H9 (cell line): ENCODE data around the gene PDE4B. TPM values are rescaled to one million over a fixed set of nuclear protein-coding genes. Genes with fewer than 3 reads are reported as not detected.

Experiments used
- DNase-seq: peaks from one replicate; pipeline ENCODE4 v3.0.0-alpha.2; 2017
- H2AFZ ChIP-seq: one replicate; pipeline ENCODE4 v1.6.1; 2013; ENCODE audit warnings: mild to moderate bottlenecking, low read length, control low read depth, moderate library complexity
- H2AK5ac ChIP-seq: 2 replicates; pipeline ENCODE4 v1.6.1; 2013; ENCODE audit warnings: low read length, control low read depth, mixed read lengths; ENCODE audit not compliant: insufficient read length
- H2BK120ac ChIP-seq: one replicate; pipeline ENCODE4 v1.6.1; 2013; ENCODE audit warnings: low read depth, mild to moderate bottlenecking, low read length, control low read depth, inconsistent platforms; ENCODE audit not compliant: poor library complexity, severe bottlenecking
- H2BK12ac ChIP-seq: 2 replicates; pipeline ENCODE4 v1.6.1; 2013; ENCODE audit warnings: low read length, control low read depth, mixed read lengths, low read depth; ENCODE audit not compliant: insufficient read length
- H2BK15ac ChIP-seq: 2 replicates; pipeline ENCODE4 v1.6.1; 2013; ENCODE audit warnings: low read depth, low read length, control low read depth
- H2BK20ac ChIP-seq: one replicate; pipeline ENCODE4 v1.6.1; 2013; ENCODE audit warnings: low read depth, mild to moderate bottlenecking, low read length, control low read depth, inconsistent platforms; ENCODE audit not compliant: poor library complexity, severe bottlenecking
- H2BK5ac ChIP-seq: 2 replicates; pipeline ENCODE4 v1.6.1; 2013; ENCODE audit warnings: low read length, control low read depth, mixed read lengths; ENCODE audit not compliant: insufficient read length
- H3K14ac ChIP-seq: 2 replicates; pipeline ENCODE4 v1.6.1; 2013; ENCODE audit warnings: low read length, control low read depth; ENCODE audit not compliant: insufficient read depth
- H3K18ac ChIP-seq: 2 replicates; pipeline ENCODE4 v1.6.1; 2013; ENCODE audit warnings: low read depth, mild to moderate bottlenecking, mixed read lengths, low read length, control low read depth; ENCODE audit not compliant: insufficient read length
- H3K23ac ChIP-seq: 2 replicates; pipeline ENCODE4 v1.6.1; 2013; ENCODE audit warnings: low read length, control low read depth, mixed read lengths, low read depth; ENCODE audit not compliant: insufficient read length
- H3K23me2 ChIP-seq: 2 replicates; pipeline ENCODE4 v1.6.1; 2013; ENCODE audit warnings: low read depth, mild to moderate bottlenecking, mixed read lengths, low read length, control low read depth; ENCODE audit not compliant: insufficient read length, poor library complexity, severe bottlenecking
- H3K27ac ChIP-seq: 2 replicates; pipeline ENCODE4 v1.5.1; 2013; ENCODE audit warnings: low read length, control low read depth, mixed read lengths, low read depth; ENCODE audit not compliant: insufficient read length
- H3K27me3 ChIP-seq: 2 replicates; pipeline ENCODE4 v1.6.1; 2013; ENCODE audit warnings: low read length, control low read depth, inconsistent platforms; ENCODE audit not compliant: insufficient read depth
- H3K4ac ChIP-seq: 2 replicates; pipeline ENCODE4 v1.6.1; 2013; ENCODE audit warnings: low read depth, mild to moderate bottlenecking, control low read depth, inconsistent platforms, low read length, moderate library complexity
- H3K4me1 ChIP-seq: 2 replicates; pipeline ENCODE4 v1.6.1; 2013; ENCODE audit warnings: low read length, control low read depth, inconsistent platforms; ENCODE audit not compliant: insufficient read depth
- H3K4me2 ChIP-seq: 2 replicates; pipeline ENCODE4 v1.6.1; 2013; ENCODE audit warnings: low read length, control low read depth, mixed read lengths; ENCODE audit not compliant: insufficient read length, insufficient read depth
- H3K56ac ChIP-seq: 2 replicates; pipeline ENCODE4 v1.6.1; 2013; ENCODE audit warnings: low read depth, mild to moderate bottlenecking, mixed read lengths, low read length, control low read depth; ENCODE audit not compliant: insufficient read length
- H3K79me1 ChIP-seq: 2 replicates; pipeline ENCODE4 v1.6.1; 2013; ENCODE audit warnings: low read depth, mild to moderate bottlenecking, moderate library complexity, low read length, control low read depth, inconsistent platforms; ENCODE audit not compliant: insufficient read depth, poor library complexity, severe bottlenecking
- H3K79me2 ChIP-seq: 2 replicates; pipeline ENCODE4 v1.6.1; 2013; ENCODE audit warnings: low read length, control low read depth, inconsistent platforms; ENCODE audit not compliant: insufficient read depth
- H3K9ac ChIP-seq: 2 replicates; pipeline ENCODE4 v1.6.1; 2013; ENCODE audit warnings: low read length, control low read depth, mixed read lengths; ENCODE audit not compliant: insufficient read length; ENCODE audit errors: extremely low read depth
- H3K9me3 ChIP-seq: one replicate; pipeline ENCODE4 v1.6.1; 2013; ENCODE audit warnings: low read depth, low read length, inconsistent platforms; ENCODE audit not compliant: control insufficient read depth
- H3T11ph ChIP-seq: one replicate; pipeline ENCODE4 v1.6.1; 2013; ENCODE audit warnings: mild to moderate bottlenecking, low read length, control low read depth, inconsistent platforms
- H4K20me1 ChIP-seq: one replicate; pipeline ENCODE4 v1.6.1; 2013; ENCODE audit not compliant: control insufficient read depth, insufficient read length, insufficient read depth
- H4K5ac ChIP-seq: 2 replicates; pipeline ENCODE4 v1.6.1; 2013; ENCODE audit warnings: low read depth, mild to moderate bottlenecking, mixed read lengths, low read length, control low read depth; ENCODE audit not compliant: insufficient read length
- H4K8ac ChIP-seq: replicated peaks from 2 replicates; pipeline ENCODE4 v1.6.1; 2013; ENCODE audit warnings: low read length, control low read depth, mixed read lengths, low read depth; ENCODE audit not compliant: insufficient read length
- H4K91ac ChIP-seq: 2 replicates; pipeline ENCODE4 v1.6.1; 2013; ENCODE audit warnings: low read depth, mild to moderate bottlenecking, moderate library complexity, mixed read lengths, low read length, control low read depth; ENCODE audit not compliant: insufficient read length
- H3K27ac Mint-ChIP-seq, 3 experiments: 2 replicates in 2 of 3; 3 replicates in 1 of 3; pipeline ENCODE4 v1.8.0; 2020 to 2021; ENCODE audit warnings: mixed read lengths in 3 of 3, mild to moderate bottlenecking in 1 of 3, moderate library complexity in 1 of 3
- H3K27me3 Mint-ChIP-seq: 2 replicates; pipeline ENCODE4 v1.8.0; 2021; ENCODE audit warnings: low read depth, mild to moderate bottlenecking, moderate library complexity, mixed read lengths
- H3K36me3 Mint-ChIP-seq, 3 experiments: 2 replicates in 2 of 3; 3 replicates in 1 of 3; pipeline ENCODE4 v1.8.0; 2020 to 2021; ENCODE audit warnings: low read depth in 3 of 3, mixed read lengths in 3 of 3; ENCODE audit not compliant: insufficient read depth in 1 of 3
- H3K4me1 Mint-ChIP-seq, 2 experiments: 2 replicates each; pipeline ENCODE4 v1.8.0; 2020; ENCODE audit warnings: mixed read lengths in 2 of 2
- H3K4me3 Mint-ChIP-seq, 2 experiments: 2 replicates in 1 of 2; 3 replicates in 1 of 2; pipeline ENCODE4 v1.8.0; 2020 to 2021; ENCODE audit warnings: mild to moderate bottlenecking in 2 of 2, mixed read lengths in 2 of 2, moderate library complexity in 1 of 2
- H3K9me3 Mint-ChIP-seq, 2 experiments: 2 replicates in 1 of 2; 3 replicates in 1 of 2; pipeline ENCODE4 v1.8.0; 2020; ENCODE audit warnings: mild to moderate bottlenecking in 2 of 2, mixed read lengths in 2 of 2, moderate library complexity in 1 of 2
- CTCF ChIP-seq: fragments of 200-600 bp; sonication (generic); conservative IDR thresholded peaks from 3 replicates; pipeline ENCODE4 v1.8.0; 2021; ENCODE audit warnings: antibody characterized with exemption, mild to moderate bottlenecking
- WGBS: extraction: QIAGEN DNeasy Blood & Tissue Kit; methylation state at CpG from one replicate; pipeline ENCODE4 v1.1.7; 2013; ENCODE audit warnings: missing lambda C conversion rate, low lambda C conversion rate, mixed read lengths; ENCODE audit not compliant: insufficient read length; ENCODE audit errors: extremely low coverage; 5-methylcytosine and 5-hydroxymethylcytosine counted together
- total RNA-seq: library from RNA; stranded (reverse); gene quantifications from 2 replicates; pipeline ENCODE4 v1.2.1, GENCODE V29; 2021

The PDE4B gene
- total RNA-seq, 1 experiment from 2014 or later = 19.8 TPM

- Histone ChIP-seq H3K18ac (no peak overlapping the region), H3K23me2 (peaks cover 3% of the 10 kb centered on the region), H4K8ac (no peak overlapping the region), H3K4ac (no peak overlapping the region), H2BK20ac (no peak overlapping the region), H3K4me1 (no peaks in the 10 kb centered on the region; the same call in 1 of the 2 replicates), H3K56ac (no peak overlapping the region), H2BK15ac (no peak overlapping the region), H3T11ph (no peak overlapping the region), H3K9ac (peak overlapping the region; percentile 3), H3K27ac (no peak overlapping the region), H2AFZ (no peak overlapping the region), H3K79me1 (no peaks in the 10 kb centered on the region), H3K79me2 (no peaks in the 10 kb centered on the region), H3K9me3 (no peaks in the 10 kb centered on the region), H2BK5ac (no peak overlapping the region), H3K27me3 (no peaks in the 10 kb centered on the region), H2AK5ac (no peak overlapping the region), H3K14ac (no peak overlapping the region), H4K5ac (no peak overlapping the region), H4K91ac (no peak overlapping the region), H2BK12ac (no peak overlapping the region), H2BK120ac (no peak overlapping the region), H3K23ac (no peak overlapping the region), H4K20me1 (no peaks in the 10 kb centered on the region), H3K4me2 (no peak overlapping the region)
- peaks cover 21 to 25% of the 10 kb centered on the region in 2 experiments for H3K4me1 Mint-ChIP-seq
- no peaks in the 10 kb centered on the region for H3K36me3 Mint-ChIP-seq
- TF ChIP-seq CTCF = no peak
- no peaks in the 10 kb centered on the region for H3K27me3 Mint-ChIP-seq
- DNase-seq = no peak
- no peak overlapping the region for H3K4me3 Mint-ChIP-seq
- no peak overlapping the region for H3K27ac Mint-ChIP-seq
- H3K9me3 Mint-ChIP-seq = no peaks in the 10 kb centered on the region
- no CpG with 5 or more reads among the region's 2 CpGs for WGBS
Observed at GRCh38 chr1:66327588-66327987, 534.9 kb downstream of the PDE4B start.
